Measurements from ENCODE around the gene CDK5RAP1.

The CDK5RAP1 gene

DNA sequence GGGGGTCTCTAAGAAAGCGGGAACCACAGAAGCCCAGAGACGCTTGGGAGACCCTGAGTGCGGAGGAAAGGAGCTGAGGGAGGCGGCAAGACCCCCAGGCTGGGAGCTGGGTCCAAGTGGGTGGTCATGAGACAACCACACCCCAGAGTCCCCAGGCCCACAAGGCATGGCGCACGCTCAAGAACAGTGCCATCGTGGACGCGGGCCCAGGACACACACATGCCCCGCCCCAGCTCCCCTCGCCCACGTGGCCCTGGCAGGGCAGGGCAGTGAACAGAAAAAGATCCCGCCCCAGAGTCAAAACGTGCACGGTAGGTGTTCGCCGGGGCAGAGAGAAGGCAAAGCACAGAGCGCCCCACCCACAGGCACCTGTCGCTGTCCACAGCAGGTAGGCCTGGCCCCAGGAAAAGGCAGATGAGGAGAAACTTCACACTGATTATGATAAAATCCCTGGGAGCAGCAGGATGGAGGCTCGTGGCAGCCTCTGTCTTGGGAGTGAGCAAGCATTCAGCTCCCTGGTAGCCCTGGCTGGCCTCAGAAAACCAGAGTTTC lies 68.3 kb downstream of the CDK5RAP1 start:
- DNase-seq: no peak

- DNase-seq: no peak
These were observed 72.9 kb downstream of the CDK5RAP1 start for GRCh38 chr20:33328157-33329137.

DNA sequence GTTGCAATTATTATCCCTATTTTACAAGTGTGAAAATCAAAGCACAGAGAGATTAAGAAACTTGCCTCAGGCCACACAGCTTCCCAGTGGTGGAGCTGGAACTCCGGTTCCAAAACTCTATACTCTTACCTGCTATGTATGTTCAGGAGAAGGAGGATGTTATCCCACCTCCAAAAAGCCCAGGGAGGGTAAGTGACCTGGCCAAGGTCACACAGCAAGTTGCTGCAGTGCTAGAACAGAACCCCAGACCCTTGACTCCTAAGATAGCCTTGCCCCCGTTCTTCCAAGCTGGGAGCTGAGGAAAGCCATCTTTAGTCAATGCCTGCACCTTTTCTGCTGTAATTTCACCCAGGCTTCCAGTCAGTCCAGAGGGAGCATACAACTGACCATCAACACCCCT lies 76.0 kb downstream of the CDK5RAP1 start:
- no peak for DNase-seq

- no peak for DNase-seq
These were observed 78.1 kb downstream of the CDK5RAP1 start for GRCh38 chr20:33323236-33323635.

- no peak for DNase-seq
These were observed 78.9 kb downstream of the CDK5RAP1 start for GRCh38 chr20:33322456-33322855.

GRCh38 chr20:33320006-33320405 lies 81.3 kb downstream of the CDK5RAP1 start:
- DNase-seq: no peak

DNA sequence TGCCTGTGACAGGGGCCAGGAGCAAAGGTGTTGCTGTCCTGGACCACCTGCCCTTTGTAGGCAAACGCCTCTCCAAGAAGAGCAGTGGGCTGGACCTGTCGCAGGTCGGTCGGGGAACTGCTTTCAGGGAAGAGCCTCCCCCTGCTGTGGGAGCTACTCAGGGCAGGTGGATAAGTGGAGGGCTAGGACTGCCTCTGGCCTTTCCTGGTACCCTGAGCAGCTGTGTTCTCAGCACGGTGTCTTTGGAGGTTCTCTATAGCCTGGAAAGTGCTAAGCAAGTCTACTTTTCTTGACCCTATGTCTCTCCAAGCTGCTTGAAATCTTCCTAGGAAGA lies 83.3 kb downstream of the CDK5RAP1 start:
- no peak for DNase-seq

DNA sequence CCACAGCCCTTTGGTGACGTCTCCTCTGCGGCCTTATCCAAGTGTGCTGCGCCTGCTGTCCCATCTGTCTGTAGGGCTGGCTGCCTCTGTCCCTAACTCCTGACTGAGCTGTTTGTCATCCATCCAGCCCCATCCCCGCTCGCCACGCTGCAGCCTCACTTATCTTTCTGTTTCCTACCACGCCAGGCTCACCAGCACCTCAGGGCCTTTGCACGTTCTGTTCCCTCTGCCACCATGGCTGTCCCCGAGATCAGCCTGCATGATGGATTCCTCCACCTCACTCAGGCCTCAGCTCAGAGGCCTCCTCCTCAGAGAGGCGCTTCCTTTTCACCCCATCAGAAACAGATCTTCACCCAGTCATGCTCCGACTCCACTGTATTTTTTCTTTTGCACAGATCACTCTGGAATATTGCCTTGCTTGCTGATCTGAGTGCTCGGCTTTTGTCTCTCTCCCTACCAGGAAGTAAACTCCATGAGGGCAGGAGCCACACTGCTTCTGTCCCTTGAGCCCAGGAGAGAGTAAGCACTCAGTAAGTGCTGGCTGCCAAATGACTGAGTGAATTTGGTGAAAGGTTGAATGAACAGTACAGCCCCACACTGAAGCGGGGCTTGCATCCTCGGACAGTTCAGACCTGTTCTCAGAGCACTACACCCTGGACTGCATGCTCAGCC lies 83.8 kb downstream of the CDK5RAP1 start:
- no peak for DNase-seq

DNA sequence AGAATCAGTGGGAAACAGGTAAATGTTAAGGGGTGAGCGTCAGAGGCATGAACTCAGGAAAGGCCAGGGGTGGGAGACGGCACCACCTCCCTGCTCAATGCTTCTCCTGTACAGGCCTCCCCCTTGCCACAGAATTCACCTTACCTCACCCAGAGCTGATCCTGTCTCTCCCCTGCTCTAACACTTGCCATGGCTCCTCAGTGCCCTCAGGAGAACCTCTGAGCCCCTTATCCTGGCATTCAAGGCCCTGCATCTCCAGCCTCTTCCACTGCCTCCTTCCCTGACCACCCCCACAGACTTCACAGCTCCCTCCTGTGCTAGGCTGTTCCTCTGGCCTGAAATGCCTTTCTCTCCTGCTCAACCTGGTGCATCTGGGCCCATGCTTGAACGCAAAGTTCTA lies 84.4 kb downstream of the CDK5RAP1 start:
- DNase-seq: no peak

DNA sequence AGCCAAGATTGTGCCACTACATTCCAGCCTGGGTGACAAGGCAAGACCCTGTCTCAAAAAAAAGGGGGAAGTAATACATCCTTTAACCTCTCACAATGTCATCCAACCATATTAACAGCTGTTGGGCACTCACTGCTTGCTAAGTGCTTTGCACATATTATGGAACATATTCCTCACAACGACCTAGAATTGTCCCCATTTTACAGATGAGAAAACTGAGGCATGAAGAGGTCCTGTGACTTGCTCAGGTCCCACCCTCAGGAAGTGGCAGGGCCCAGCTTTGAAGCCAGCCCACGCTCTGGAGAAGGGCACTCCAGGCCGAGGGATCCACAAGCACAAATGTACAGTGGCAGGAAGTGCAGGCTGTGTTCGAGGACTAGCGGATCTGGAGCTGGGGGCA lies 85.0 kb downstream of the CDK5RAP1 start:
- DNase-seq: no peak

DNA sequence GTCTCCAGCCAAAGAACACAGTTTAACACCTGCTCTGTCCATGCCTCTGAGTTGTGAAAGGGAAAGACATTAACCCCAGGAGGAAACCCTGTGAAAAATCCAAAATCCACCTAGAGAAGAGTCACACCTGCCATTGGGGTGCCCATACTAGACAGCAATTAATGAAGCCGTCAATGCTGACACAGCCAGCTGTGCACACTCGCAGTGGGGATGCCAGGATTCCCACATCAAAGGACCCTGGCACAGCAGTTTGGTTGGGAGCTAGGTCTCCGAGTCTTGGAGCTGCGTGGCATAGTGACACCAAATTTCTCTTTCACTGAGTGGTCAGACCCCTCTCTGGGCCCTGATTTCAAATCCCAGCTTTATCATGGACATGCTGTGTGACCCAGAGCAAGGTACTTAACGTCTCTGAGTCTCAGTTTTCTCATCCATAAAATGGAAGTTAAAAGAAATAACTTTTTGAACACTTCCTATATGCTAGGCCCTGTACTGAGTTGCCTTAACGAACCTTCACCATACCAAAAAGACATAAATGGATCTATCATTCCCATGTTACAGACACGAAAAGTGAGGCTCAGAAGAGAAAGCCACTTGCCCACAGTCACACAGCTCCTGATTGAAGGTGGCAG lies 87.5 kb downstream of the CDK5RAP1 start:
- no peak for DNase-seq

DNA sequence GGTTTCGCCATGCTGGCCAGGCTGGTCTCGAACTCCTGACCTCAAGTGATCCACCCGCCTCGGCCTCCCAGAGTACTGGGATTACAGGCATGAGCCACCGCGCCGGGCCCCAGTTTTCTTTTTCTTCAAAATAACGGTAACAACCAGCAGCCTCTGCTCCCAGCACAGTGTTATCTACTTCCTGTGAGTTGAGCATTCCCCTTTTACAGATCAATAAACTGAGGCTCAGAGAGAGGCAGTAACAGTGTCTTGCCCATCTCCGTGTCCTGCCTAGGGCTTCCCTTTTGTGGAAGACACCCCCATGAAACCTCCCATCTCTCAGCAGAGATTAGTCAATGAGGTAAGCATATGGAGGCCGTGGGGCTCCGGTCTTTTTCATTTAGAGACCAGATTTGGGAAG lies 88.7 kb downstream of the CDK5RAP1 start:
- no peak for DNase-seq

- DNase-seq: no peak
These were observed 89.3 kb downstream of the CDK5RAP1 start for GRCh38 chr20:33311996-33312395.

DNA sequence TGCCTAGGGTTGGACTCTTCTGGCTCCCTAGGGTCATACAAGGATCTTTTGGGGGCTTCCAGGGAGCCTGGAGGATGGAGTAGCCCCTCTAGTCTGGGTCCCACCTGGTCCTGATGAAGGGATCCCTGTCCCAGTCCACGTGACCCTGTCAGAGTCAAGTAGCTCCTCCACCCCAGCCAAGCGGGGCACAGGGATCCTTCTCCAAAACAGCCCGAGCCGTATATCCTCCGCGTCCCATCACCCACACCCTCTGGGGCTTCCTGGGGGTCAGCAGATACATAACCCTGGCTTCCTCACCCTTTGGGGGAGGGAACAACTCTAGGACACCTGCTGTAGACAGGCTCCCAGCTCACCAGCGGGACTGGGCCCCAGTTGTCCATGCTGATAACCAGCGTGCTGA lies 90.3 kb downstream of the CDK5RAP1 start:
- no peak for DNase-seq

DNA sequence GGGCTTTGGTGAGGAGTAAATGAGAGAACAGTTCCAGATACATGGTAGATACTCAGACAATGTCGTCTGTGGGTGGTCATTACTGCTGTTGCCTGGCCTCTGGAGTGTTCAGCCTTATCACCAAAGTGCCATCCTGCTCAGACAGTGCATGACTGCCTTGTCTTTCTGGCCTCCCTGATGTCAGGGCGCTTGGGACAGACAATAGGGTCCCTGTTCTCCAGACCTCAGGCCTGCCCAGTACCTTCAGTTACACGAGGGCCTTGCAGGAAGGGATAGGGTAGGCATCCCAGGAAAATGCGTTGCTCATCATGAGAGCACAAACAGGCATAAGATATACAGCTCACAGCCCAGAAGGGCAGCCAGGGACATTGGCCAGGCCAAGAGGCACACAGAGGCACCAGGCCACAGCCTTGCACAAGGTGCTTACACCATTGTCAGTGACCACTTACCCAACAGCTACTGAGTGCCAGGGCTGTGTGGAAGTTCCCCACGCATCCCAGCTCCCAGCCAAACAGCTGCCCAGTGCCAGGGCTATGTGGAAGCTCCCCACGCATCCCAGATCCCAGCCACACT lies 90.9 kb downstream of the CDK5RAP1 start:
- DNase-seq: no peak

GRCh38 chr20:33309631-33310030 lies 91.7 kb downstream of the CDK5RAP1 start:
- DNase-seq: no peak

Data from fibroblast of skin of abdomen (primary cell).